ENCODE measurements around the gene FDXR. TPM values are rescaled to one million over a fixed set of nuclear protein-coding genes. Genes with fewer than 3 reads are reported as not detected.

The FDXR gene
- total and polyA plus RNA-seq, 2 of the 8 experiments (the other 6 are each of a cell fraction or from before 2014, with no cell fraction given): 24.2 to 31.4 TPM

- TF ChIP-seq YY1 (IDR thresholded peaks at IDR 0.05; ENCODE audit: low read depth, low read length) (no peak), SIX5 (IDR thresholded peaks at IDR 0.05; ENCODE audit: low read depth, low read length) (no peak), E2F6 (IDR thresholded peaks at IDR 0.05) (no peak), BCL11A (IDR thresholded peaks at IDR 0.05; ENCODE audit: low read depth in 2 of 2, low read length in 2 of 2) (no peak), RBBP5 (IDR thresholded peaks at IDR 0.05; ENCODE audit: borderline replicate concordance, low read depth, low read length) (no peak), SP1 (IDR thresholded peaks at IDR 0.05; ENCODE audit: low read depth, low read length) (no peak)
Measured at GRCh38 chr17:74868908-74869255, 3.9 kb downstream of the FDXR start (continued).

Data from H1 (cell line).